Activated naive CD4-positive, alpha-beta T cell treated with anti-CD3 and anti-CD28 coated beads, Interleukin-2, amount 10 ng/mL, durations not matched to agents 7 days and 5 days (primary cell): ENCODE results near the gene CARNS1.

Source experiments
- CTCF ChIA-PET: fragments of 350-600 bp; sonication (Branson Sonifier 250); formaldehyde crosslinking; loops from one replicate; lab custom pipeline; 2021; ENCODE audit warnings: antibody characterized with exemption; lab: Charles Lee
- DNase-seq: peaks from one replicate; pipeline ENCODE4 v3.0.0-alpha.2; 2020
- H3K27ac Mint-ChIP-seq: one replicate; pipeline ENCODE4 v1.8.0; 2021; ENCODE audit warnings: mild to moderate bottlenecking, moderate library complexity, mixed read lengths
- H3K27me3 Mint-ChIP-seq: one replicate; pipeline ENCODE4 v1.8.0; 2021; ENCODE audit warnings: mild to moderate bottlenecking, mixed read lengths
- H3K36me3 Mint-ChIP-seq: one replicate; pipeline ENCODE4 v1.8.0; 2021; ENCODE audit warnings: mixed read lengths
- H3K4me1 Mint-ChIP-seq: one replicate; pipeline ENCODE4 v1.8.0; 2021; ENCODE audit warnings: mixed read lengths
- H3K4me3 Mint-ChIP-seq: one replicate; pipeline ENCODE4 v1.8.0; 2021; ENCODE audit warnings: mild to moderate bottlenecking, moderate library complexity, mixed read lengths
- H3K9me3 Mint-ChIP-seq: one replicate; pipeline ENCODE4 v1.8.0; 2021; ENCODE audit warnings: mixed read lengths

Gene CARNS1

GRCh38 chr11:67371911-67372320 is 43.6 kb upstream of the CARNS1 start:
- no peak overlapping the region for H3K27ac Mint-ChIP-seq
- DNase-seq = no peak

DNA sequence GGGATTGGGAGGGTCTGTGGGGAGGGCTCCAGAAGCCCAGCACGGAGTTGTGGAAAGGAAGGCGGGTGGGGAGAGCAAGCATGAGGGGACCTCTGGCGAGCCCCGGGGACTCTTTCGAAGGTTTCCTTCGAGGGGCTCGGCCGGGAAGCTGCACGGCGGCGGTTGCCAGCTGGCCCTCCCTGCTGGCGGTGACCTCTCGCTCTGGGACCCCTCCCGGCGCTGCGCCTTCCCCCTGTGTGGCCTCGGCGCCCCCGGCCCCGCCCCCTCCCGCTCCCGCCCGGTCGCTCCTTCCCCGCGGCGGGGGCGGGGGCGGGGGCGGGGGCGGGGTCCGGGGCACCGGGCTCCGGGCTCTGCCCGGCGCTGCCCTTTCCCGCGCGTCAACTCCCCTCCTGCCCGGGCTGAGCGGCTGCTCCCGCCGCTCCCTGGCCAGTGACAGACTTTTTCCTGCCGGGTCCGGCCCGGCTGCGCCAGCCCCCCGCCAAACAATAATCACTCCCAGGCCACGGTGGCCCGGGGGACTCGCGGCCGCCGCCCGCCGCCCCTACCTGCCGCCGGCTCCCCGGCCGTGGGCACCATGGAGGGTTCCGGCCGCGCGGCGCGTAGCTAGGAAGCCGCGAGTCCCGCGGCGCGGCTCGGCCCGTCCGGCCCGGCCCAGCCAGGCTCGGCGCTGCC is 43.0 kb upstream of the CARNS1 start:
- peak; percentile 50 for DNase-seq
- Mint-ChIP-seq H3K27ac (no peak overlapping the region), H3K4me1 (peaks cover 42% of the 10 kb centered on the region), H3K36me3 (no peaks in the 10 kb centered on the region), H3K4me3 (no peak overlapping the region), H3K27me3 (peaks cover 100% of the 10 kb centered on the region), H3K9me3 (no peaks in the 10 kb centered on the region)
- CTCF ChIA-PET = interaction anchor here (2.0 to 24.9 kb wide), 4 partner anchors 10 to 27 kb away, joined by 7 to 564 read pairs (median 29); partner anchors contain the start of gene POLD4

More at GRCh38 chr11:67371911-67372320, 43.6 kb upstream of the CARNS1 start:
- no peaks in the 10 kb centered on the region for H3K9me3 Mint-ChIP-seq
- H3K36me3 Mint-ChIP-seq = no peaks in the 10 kb centered on the region
- CTCF ChIA-PET = interaction anchor here (1.4 to 24.9 kb wide), 3 partner anchors 11 to 18 kb away, joined by 4 to 564 read pairs (median 46); partner anchors contain the start of gene POLD4
- H3K4me1 Mint-ChIP-seq = peaks cover 42% of the 10 kb centered on the region
- H3K27me3 Mint-ChIP-seq = peaks cover 100% of the 10 kb centered on the region
- peak overlapping the region; percentile 66 for H3K4me3 Mint-ChIP-seq

- CTCF ChIA-PET = interaction anchor here (1.4 to 24.9 kb wide), 6 partner anchors 10 to 111 kb away, joined by 3 to 564 read pairs (median 10); partner anchors contain the start of gene POLD4
- Mint-ChIP-seq H3K4me1 (peaks cover 41% of the 10 kb centered on the region), H3K9me3 (no peaks in the 10 kb centered on the region), H3K36me3 (no peaks in the 10 kb centered on the region), H3K27ac (peak within 1 kb of the TSS; percentile 37), H3K27me3 (peaks cover 97% of the 10 kb centered on the region), H3K4me3 (peak within 1 kb of the TSS; percentile 80)
- peak; percentile 49 for DNase-seq
Observed at GRCh38 chr11:67372993-67373647, 42.4 kb upstream of the CARNS1 start, which contains the start of gene CLCF1. Gene CLCF1, minus strand, starts transcription at chr11:67373598. Its CDS starts 59 bp downstream, at chr11:67373539.

- H3K27me3 Mint-ChIP-seq = peaks cover 96% of the 10 kb centered on the region
- H3K4me1 Mint-ChIP-seq = peaks cover 35% of the 10 kb centered on the region
- no peaks in the 10 kb centered on the region for H3K9me3 Mint-ChIP-seq
- CTCF ChIA-PET = interaction anchor here (0.9 to 24.9 kb wide), 10 partner anchors 8 to 292 kb away, joined by 3 to 564 read pairs (median 6); partner anchors contain the start of gene POLD4
- peak overlapping the region; percentile 37 for H3K27ac Mint-ChIP-seq
- H3K36me3 Mint-ChIP-seq = no peaks in the 10 kb centered on the region
- DNase-seq = peak; percentile 79
- H3K4me3 Mint-ChIP-seq = peak overlapping the region; percentile 80
Observed at GRCh38 chr11:67373648-67374570, 41.6 kb upstream of the CARNS1 start.

DNA sequence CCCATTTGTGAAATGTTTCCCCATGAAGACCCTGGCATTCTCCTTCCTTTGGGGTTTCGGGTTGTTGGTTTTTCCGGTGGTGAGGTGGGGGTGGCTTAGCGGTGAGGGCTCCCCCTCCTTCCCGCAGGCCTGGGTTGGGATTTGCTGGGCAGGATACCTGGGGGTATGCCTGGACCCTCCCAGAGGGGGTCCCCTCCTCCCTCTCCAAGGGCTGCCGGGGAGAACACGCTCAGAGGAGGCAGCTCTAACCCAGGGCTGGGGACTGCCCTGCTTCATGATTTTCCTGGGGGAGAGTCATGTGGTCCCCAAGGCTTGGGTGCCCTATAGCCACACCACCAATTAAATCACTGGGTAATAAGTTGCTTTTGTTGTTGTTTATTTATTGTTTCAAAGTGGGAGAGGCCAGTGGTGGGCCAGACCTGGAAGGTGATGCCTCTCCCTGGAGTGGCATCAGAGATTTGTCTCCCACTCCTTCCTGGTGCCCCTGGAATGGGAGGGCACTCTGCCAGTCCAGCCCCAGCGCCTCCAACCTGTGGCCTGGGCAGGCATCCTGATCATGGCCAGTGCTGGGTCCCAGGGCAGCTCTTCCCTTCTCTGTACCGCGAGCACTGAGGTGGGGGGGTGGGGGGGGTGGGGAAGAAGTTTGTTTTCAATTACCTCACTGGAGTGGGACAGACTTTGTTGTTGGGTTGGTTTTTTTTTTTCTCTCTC is 40.8 kb upstream of the CARNS1 start:
- H3K27ac Mint-ChIP-seq = no peak overlapping the region
- peaks cover 96% of the 10 kb centered on the region for H3K27me3 Mint-ChIP-seq
- H3K4me3 Mint-ChIP-seq = no peak overlapping the region
- CTCF ChIA-PET = interaction anchor here (0.9 to 24.9 kb wide), 9 partner anchors 8 to 113 kb away, joined by 3 to 564 read pairs (median 7); partner anchors contain the start of gene POLD4
- H3K9me3 Mint-ChIP-seq = no peaks in the 10 kb centered on the region
- no peaks in the 10 kb centered on the region for H3K36me3 Mint-ChIP-seq
- no peak for DNase-seq
- H3K4me1 Mint-ChIP-seq = peaks cover 33% of the 10 kb centered on the region

DNA sequence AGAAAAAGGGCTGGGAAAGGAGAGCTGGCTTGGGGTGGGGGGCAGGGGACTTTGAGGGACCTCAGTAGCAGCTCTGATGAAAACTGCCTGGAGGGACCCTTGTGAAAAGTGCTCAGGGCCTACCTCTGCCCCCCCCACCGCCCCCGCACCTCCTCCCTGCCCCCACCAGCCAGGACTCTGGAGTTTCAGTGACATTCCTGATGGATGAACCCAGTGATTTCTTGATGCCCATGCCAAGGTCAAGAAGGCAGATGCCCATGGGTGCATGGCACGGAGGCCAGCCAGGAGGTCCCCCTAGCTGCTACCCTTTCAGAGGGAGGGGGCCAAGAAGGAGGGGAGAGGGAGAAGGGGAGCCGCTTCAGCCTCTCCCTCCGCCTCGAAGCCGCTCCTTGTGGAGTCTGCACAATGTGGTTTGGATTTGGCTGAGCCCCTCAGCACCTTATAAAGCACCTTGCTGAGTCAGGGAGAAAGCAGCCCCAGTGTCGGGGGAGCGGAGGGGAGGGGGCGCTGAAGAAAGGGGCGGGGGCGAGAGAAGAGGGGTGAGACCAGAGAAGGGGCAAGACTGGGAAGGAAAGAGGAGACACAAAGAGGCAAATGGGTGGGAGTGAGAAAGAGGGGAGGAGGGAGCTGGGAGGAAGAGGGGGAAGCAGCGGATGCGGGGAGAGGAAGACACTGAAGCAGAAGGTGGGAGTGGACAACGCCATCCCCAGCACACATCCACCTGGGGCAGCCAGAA is 40.0 kb upstream of the CARNS1 start:
- Mint-ChIP-seq H3K4me3 (no peak overlapping the region), H3K27ac (no peak overlapping the region), H3K9me3 (no peaks in the 10 kb centered on the region), H3K4me1 (peaks cover 31% of the 10 kb centered on the region), H3K27me3 (peaks cover 96% of the 10 kb centered on the region), H3K36me3 (no peaks in the 10 kb centered on the region)
- CTCF ChIA-PET = interaction anchor here (2.0 to 24.9 kb wide), 3 partner anchors 13 to 30 kb away, joined by 13 to 564 read pairs (median 116); partner anchors contain the start of gene POLD4
- DNase-seq = no peak

DNA sequence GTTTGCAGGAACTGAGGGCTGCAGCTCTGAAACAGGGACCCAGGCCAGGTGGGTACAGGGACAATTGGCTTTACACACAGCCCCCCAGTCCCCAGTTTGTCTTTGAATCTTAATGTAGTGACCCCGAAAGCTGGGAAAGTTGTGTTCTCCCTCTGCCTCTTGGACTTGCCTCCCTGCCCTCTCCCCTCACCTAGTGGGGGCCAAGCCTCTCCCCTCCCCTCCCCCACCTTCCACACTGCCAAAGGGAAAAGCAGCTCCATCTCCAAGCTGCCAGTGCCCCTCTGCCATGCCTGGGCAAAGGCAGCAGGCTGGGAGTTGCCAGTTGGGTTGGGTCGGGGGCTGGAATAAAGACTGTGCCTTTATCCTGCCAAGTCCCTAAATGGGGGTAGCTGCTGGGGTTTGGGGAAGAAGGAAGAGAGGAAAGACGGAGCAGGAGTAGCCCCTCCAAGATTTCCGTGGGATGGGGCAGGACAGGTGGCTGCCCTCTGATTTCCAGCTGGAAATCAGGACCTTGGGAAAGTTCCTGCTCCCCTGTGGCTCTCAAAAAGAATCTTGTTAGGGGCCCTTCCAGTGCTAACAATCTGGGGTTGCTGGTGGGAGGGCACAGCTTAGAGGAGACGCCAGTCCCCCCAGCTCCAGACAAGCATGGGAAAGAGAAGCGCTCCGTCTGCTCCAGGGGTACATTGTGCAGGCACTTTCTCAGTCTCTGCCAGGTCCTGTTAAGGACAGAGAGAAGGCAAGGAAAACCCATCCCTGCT is 39.2 kb upstream of the CARNS1 start:
- H3K9me3 Mint-ChIP-seq = no peaks in the 10 kb centered on the region
- H3K36me3 Mint-ChIP-seq = no peaks in the 10 kb centered on the region
- CTCF ChIA-PET = interaction anchor here (8.2 to 24.9 kb wide), 2 partner anchors 22 to 31 kb away, joined by 116 to 564 read pairs; partner anchors contain the start of gene POLD4
- H3K4me1 Mint-ChIP-seq = peaks cover 28% of the 10 kb centered on the region
- DNase-seq = no peak
- no peak overlapping the region for H3K4me3 Mint-ChIP-seq
- H3K27ac Mint-ChIP-seq = no peak overlapping the region
- H3K27me3 Mint-ChIP-seq = peaks cover 96% of the 10 kb centered on the region

- Mint-ChIP-seq H3K4me1 (peaks cover 22% of the 10 kb centered on the region), H3K4me3 (no peak overlapping the region), H3K27ac (no peak overlapping the region)
Observed at GRCh38 chr11:67376873-67377808, 38.3 kb upstream of the CARNS1 start.

DNA sequence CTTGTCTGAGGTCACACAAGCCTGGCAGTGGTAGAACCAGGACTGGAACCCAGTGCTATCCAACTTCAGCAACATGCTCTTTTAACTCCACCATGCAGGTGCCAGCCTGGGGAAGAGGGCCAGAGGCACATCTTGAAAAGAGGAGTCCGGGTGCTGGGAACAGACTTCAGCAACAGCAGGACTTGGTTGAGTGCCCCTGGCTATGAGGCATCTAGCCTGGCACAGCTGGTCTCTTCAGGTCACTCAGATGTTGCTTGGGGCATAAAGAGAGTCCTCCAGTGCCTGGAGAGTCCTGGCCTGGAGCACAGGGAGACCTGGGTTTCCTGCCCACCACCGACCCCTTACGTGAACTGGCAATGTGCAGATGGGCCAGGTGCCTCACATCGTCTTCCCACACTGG is 36.9 kb upstream of the CARNS1 start:
- Mint-ChIP-seq H3K4me1 (peaks cover 22% of the 10 kb centered on the region), H3K27me3 (peaks cover 88% of the 10 kb centered on the region), H3K4me3 (no peak overlapping the region), H3K36me3 (no peaks in the 10 kb centered on the region), H3K9me3 (no peaks in the 10 kb centered on the region), H3K27ac (no peak overlapping the region)
- no peak for DNase-seq
- CTCF ChIA-PET = interaction anchor here (1.1 to 24.9 kb wide), 5 partner anchors 8 to 116 kb away, joined by 3 to 564 read pairs (median 7); partner anchors contain the start of gene POLD4

More at GRCh38 chr11:67376873-67377808, 38.3 kb upstream of the CARNS1 start:
- no peaks in the 10 kb centered on the region for H3K36me3 Mint-ChIP-seq
- H3K27me3 Mint-ChIP-seq = peaks cover 94% of the 10 kb centered on the region
- CTCF ChIA-PET = interaction anchor here (1.8 to 24.9 kb wide), 3 partner anchors 10 to 31 kb away, joined by 7 to 564 read pairs (median 116); partner anchors contain the start of gene POLD4
- DNase-seq = no peak
- H3K9me3 Mint-ChIP-seq = no peaks in the 10 kb centered on the region

GRCh38 chr11:67379061-67380058 is 36.1 kb upstream of the CARNS1 start:
- peaks cover 15% of the 10 kb centered on the region for H3K4me1 Mint-ChIP-seq
- no peaks in the 10 kb centered on the region for H3K9me3 Mint-ChIP-seq
- no peak for DNase-seq

More at GRCh38 chr11:67379061-67380058, 36.1 kb upstream of the CARNS1 start:
- CTCF ChIA-PET = interaction anchor here (1.1 to 24.9 kb wide), 4 partner anchors 10 to 116 kb away, joined by 3 to 564 read pairs (median 60); partner anchors contain the start of gene POLD4
- no peaks in the 10 kb centered on the region for H3K36me3 Mint-ChIP-seq
- H3K27ac Mint-ChIP-seq = no peak overlapping the region
- H3K27me3 Mint-ChIP-seq = peaks cover 88% of the 10 kb centered on the region
- H3K4me3 Mint-ChIP-seq = no peak overlapping the region
